Right lobe of liver (tissue), 4 donors: ENCODE measurements around the gene PRAC2.
A peak's percentile ranks its signal among the peaks of the same experiment; 100 is the strongest.

Experiments
- POLR2A ChIP-seq: fragments of 450-650 bp; IDR thresholded peaks from one replicate; pipeline ENCODE4 v1.6.1; 2017; ENCODE audit warnings: antibody characterized with exemption, mild to moderate bottlenecking
- TF ChIP-seq, protein P1 (sequence below), 4 donors: fragments of 200-600 bp in 3 of 4; fragments of 450-650 bp in 1 of 4; IDR thresholded peaks; one replicate each; pipeline versions ENCODE4 v1.5.1 to v1.8.0; 2016 to 2022; ENCODE audit warnings: antibody characterized with exemption in 4 of 4, mild to moderate bottlenecking in 2 of 4
- donor health status: DM: no; HTN: no; CAD: no.
- donor health status: DM: no; HTN: no; CAD: no.
- donor health status: DM: no; HTN: yes; CAD: no.

DNA sequence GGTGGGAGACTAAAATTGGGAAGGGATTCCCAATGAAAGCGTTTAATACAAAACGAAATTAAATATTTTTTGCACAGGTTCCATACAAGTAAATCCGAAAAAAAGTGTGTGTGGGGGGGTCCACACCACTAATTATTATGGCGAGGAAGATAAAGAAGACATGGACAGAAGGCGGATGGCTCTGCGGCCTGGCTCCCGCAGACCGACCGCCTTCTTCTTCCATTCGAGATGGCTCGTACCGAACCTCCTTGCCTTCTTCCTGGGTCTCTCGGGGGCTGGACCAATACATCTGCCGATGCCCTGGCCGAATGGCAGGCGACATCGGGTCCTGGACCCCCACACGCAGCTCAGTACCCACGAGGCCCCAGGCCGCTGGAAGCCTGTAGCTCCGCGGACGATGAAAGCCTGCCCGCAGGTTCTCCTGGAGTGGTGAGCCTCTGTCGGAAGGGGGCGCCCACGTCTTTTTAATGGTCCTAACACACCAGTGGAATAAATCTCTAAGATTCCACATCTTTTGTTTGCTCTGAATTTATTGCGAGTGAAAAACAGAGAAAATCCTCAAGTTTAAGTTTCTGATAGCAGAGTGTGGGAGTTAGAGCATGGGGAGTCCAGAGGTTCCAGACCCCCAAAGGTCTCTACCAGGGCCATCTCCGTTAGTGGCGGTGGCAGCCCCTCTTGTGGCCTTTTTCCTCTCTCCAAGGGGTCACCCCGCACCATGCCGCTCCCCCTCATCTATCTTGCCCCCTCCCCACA lies 1.4 kb downstream of the PRAC2 start:
- TF ChIP-seq, protein P1, sequence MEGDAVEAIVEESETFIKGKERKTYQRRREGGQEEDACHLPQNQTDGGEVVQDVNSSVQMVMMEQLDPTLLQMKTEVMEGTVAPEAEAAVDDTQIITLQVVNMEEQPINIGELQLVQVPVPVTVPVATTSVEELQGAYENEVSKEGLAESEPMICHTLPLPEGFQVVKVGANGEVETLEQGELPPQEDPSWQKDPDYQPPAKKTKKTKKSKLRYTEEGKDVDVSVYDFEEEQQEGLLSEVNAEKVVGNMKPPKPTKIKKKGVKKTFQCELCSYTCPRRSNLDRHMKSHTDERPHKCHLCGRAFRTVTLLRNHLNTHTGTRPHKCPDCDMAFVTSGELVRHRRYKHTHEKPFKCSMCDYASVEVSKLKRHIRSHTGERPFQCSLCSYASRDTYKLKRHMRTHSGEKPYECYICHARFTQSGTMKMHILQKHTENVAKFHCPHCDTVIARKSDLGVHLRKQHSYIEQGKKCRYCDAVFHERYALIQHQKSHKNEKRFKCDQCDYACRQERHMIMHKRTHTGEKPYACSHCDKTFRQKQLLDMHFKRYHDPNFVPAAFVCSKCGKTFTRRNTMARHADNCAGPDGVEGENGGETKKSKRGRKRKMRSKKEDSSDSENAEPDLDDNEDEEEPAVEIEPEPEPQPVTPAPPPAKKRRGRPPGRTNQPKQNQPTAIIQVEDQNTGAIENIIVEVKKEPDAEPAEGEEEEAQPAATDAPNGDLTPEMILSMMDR (IDR thresholded peaks at IDR 0.05) = peak; percentile 58 to 81 (median 74)
- no peak for TF ChIP-seq POLR2A
